PFSK-1 (cell line): ENCODE data around the gene TCF4.

Source experiments
- POLR2AphosphoS5 ChIP-seq: IDR thresholded peaks from 2 replicates; pipeline ENCODE4 v1.6.1; 2012; ENCODE audit warnings: low read depth, mild to moderate bottlenecking, control low read depth, low read length, moderate library complexity
- REST ChIP-seq, 2 experiments: IDR thresholded peaks; 2 replicates each; pipeline versions ENCODE4 v1.6.1 to v1.8.0; 2011 to 2012; ENCODE audit warnings: low read depth in 2 of 2, low read length in 2 of 2, control low read depth in 1 of 2, inconsistent platforms in 1 of 2, mild to moderate bottlenecking in 1 of 2, moderate library complexity in 1 of 2; ENCODE audit not compliant: insufficient read depth in 1 of 2

GRCh38 chr18:55343396-55344073 lies 244.5 kb downstream of the TCF4 start:
- TF ChIP-seq POLR2AphosphoS5 (no peak), REST (IDR thresholded peaks at IDR 0.05; ENCODE audit: insufficient read depth in 1 of 2, low read depth in 2 of 2, low read length in 2 of 2) (no peak)
